C4-2B (cell line): Measurements from ENCODE around the gene BRD1.

ENCODE experiments used
- CTCF ChIP-seq: fragments of 450-650 bp; conservative IDR thresholded peaks from 2 replicates; pipeline ENCODE4 v1.5.1; 2017; ENCODE audit warnings: mild to moderate bottlenecking
- ZFX ChIP-seq: fragments of 450-650 bp; IDR thresholded peaks from 2 replicates; pipeline ENCODE4 v1.6.1; 2017

- TF ChIP-seq CTCF (no peak), ZFX (no peak)
Observed at GRCh38 chr22:49749885-49750510, 77.7 kb downstream of the BRD1 start.
